PC-3 (cell line): ENCODE data around the gene LHX5. TPM values are rescaled to one million over a fixed set of nuclear protein-coding genes. Genes with fewer than 3 reads are reported as not detected.

Experiments
- ATAC-seq: fragments of 200-7000 bp; cut with Tn5 transposase; 2 replicates; pipeline ENCODE4 v1.9.1; 2020; ENCODE audit warnings: mild to moderate bottlenecking, moderate library complexity
- BruUV-seq: library from RNA; stranded (reverse); fragments of 400-500 nt; replicated peaks from 2 replicates; lab custom pipeline; 2021; lab: Mats Ljungman, UMichigan
- CTCF ChIA-PET: fragments of 300-600 bp; sonication (Branson Sonifier 250); formaldehyde crosslinking; loops from one replicate; lab custom pipeline; 2022; ENCODE audit warnings: antibody characterized with exemption; lab: Charles Lee
- POLR2A ChIA-PET: fragments of 300-600 bp; sonication (Branson Sonifier 250); formaldehyde crosslinking; loops from one replicate; lab custom pipeline; 2022; ENCODE audit warnings: antibody characterized with exemption; ENCODE audit not compliant: unreplicated experiment; lab: Charles Lee
- DNase-seq: peaks from one replicate; pipeline ENCODE4 v3.0.0-alpha.2; 2015
- H2AFZ ChIP-seq: fragments of 300-600 bp; sonication (generic); 2 replicates; pipeline ENCODE4 v1.6.0; 2016; ENCODE audit warnings: antibody characterized with exemption, low read length
- H3F3A ChIP-seq: fragments of 300-600 bp; sonication (generic); one replicate; pipeline ENCODE4 v1.6.0; 2017; ENCODE audit warnings: antibody characterized with exemption, low read length, control low read depth, mild to moderate bottlenecking; ENCODE audit not compliant: unreplicated experiment
- H3K27ac ChIP-seq: fragments of 300-600 bp; sonication (generic); 2 replicates; pipeline ENCODE4 v1.5.1; 2016; ENCODE audit warnings: mild to moderate bottlenecking, low read length
- H3K27me3 ChIP-seq: fragments of 300-600 bp; sonication (generic); 2 replicates; pipeline ENCODE4 v1.6.1; 2016; ENCODE audit warnings: low read length, mixed read lengths
- H3K36me3 ChIP-seq: fragments of 300-600 bp; sonication (generic); 2 replicates; pipeline ENCODE4 v1.6.1; 2016; ENCODE audit warnings: low read depth, mixed run types, low read length, mixed read lengths
- H3K4me1 ChIP-seq: fragments of 300-600 bp; sonication (generic); 2 replicates; pipeline ENCODE4 v1.5.1; 2016; ENCODE audit warnings: low read length; ENCODE audit not compliant: insufficient read depth
- H3K4me2 ChIP-seq: fragments of 300-600 bp; sonication (generic); 2 replicates; pipeline ENCODE4 v1.6.0; 2016; ENCODE audit warnings: low read length
- H3K4me3 ChIP-seq: fragments of 300-600 bp; sonication (generic); 2 replicates; pipeline ENCODE4 v1.5.1; 2016; ENCODE audit warnings: mild to moderate bottlenecking, low read length, mixed read lengths
- H3K79me2 ChIP-seq: fragments of 300-600 bp; sonication (generic); 2 replicates; pipeline ENCODE4 v1.6.1; 2017; ENCODE audit warnings: low read length, mixed read lengths
- H3K9ac ChIP-seq: fragments of 300-600 bp; sonication (generic); 2 replicates; pipeline ENCODE4 v1.6.0; 2016; ENCODE audit warnings: mild to moderate bottlenecking, low read length
- H3K9me2 ChIP-seq: fragments of 300-600 bp; sonication (generic); replicated peaks from 2 replicates; pipeline ENCODE4 v1.6.1; 2016; ENCODE audit warnings: mixed run types, low read length, mixed read lengths
- H3K9me3 ChIP-seq: fragments of 300-600 bp; sonication (generic); 2 replicates; pipeline ENCODE4 v1.6.1; 2016; ENCODE audit warnings: low read length, mixed read lengths
- H4K20me1 ChIP-seq: fragments of 300-600 bp; sonication (generic); 2 replicates; pipeline ENCODE4 v1.6.1; 2016; ENCODE audit warnings: low read length, mixed read lengths
- EZH2 ChIP-seq: fragments of 300-600 bp; sonication (generic); IDR thresholded peaks from one replicate; pipeline ENCODE4 v1.6.1; 2017; ENCODE audit warnings: antibody characterized with exemption, mild to moderate bottlenecking, low read length; ENCODE audit not compliant: unreplicated experiment
- EZH2phosphoT487 ChIP-seq: fragments of 300-600 bp; sonication (generic); IDR thresholded peaks from 2 replicates; pipeline ENCODE4 v1.6.1; 2018; ENCODE audit warnings: mild to moderate bottlenecking, antibody characterized with exemption, low read length, borderline replicate concordance
- intact Hi-C: fragments of 100-400 bp; cut with micrococcal nuclease; formaldehyde crosslinking; loops from 2 replicates; pipeline ENCODE4 v1.9.0; 2023
- total RNA-seq: library from RNA; depleted of rRNA; stranded (reverse); fragments of >200 nt; gene quantifications from 2 replicates; pipeline ENCODE4 v1.2.3, GENCODE V29; 2014
- TF ChIP-seq, protein P1 (sequence below): fragments of 300-600 bp; sonication (generic); conservative IDR thresholded peaks from 2 replicates; pipeline ENCODE4 v1.5.1; 2017; ENCODE audit warnings: antibody characterized with exemption, low read depth, mild to moderate bottlenecking, low read length

The LHX5 gene
- total RNA-seq, 1 experiment from 2014 or later: 0.26 TPM

DNA sequence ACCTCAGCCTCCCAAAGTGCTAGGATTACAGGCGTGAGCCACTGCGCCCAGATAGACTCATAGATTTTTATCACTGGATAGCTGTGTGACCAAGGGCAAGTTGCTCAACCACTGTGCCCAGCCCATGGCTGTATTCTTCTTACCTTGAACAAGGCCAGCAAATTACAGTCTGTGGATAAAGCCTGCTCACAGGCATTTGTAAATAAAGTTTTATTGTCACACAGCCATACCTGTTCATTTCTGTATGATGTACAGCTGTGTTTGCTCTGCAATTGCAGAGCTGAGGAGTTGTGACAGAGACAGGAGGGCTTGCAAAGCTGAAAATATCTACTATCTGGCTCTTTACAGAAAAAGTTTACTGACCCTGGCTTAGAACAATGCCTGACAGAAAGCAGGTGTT, 35.2 kb upstream of the LHX5 start:
- POLR2A ChIA-PET: no interaction called here
- H3K9ac ChIP-seq: no peak overlapping the region
- H3K27me3 ChIP-seq: peaks cover 41% of the 10 kb centered on the region
- H3F3A ChIP-seq: no peaks in the 10 kb centered on the region
- H3K36me3 ChIP-seq: no peaks in the 10 kb centered on the region
- H2AFZ ChIP-seq: no peak overlapping the region
- no peaks in the 10 kb centered on the region for H3K9me2 ChIP-seq
- no peak overlapping the region for H3K27ac ChIP-seq
- TF ChIP-seq, protein P1, sequence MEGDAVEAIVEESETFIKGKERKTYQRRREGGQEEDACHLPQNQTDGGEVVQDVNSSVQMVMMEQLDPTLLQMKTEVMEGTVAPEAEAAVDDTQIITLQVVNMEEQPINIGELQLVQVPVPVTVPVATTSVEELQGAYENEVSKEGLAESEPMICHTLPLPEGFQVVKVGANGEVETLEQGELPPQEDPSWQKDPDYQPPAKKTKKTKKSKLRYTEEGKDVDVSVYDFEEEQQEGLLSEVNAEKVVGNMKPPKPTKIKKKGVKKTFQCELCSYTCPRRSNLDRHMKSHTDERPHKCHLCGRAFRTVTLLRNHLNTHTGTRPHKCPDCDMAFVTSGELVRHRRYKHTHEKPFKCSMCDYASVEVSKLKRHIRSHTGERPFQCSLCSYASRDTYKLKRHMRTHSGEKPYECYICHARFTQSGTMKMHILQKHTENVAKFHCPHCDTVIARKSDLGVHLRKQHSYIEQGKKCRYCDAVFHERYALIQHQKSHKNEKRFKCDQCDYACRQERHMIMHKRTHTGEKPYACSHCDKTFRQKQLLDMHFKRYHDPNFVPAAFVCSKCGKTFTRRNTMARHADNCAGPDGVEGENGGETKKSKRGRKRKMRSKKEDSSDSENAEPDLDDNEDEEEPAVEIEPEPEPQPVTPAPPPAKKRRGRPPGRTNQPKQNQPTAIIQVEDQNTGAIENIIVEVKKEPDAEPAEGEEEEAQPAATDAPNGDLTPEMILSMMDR: no peak
- no peaks in the 10 kb centered on the region for H3K79me2 ChIP-seq
- no peak overlapping the region for H3K4me2 ChIP-seq
- H3K4me3 ChIP-seq: no peak overlapping the region
- DNase-seq (peak; percentile 37), ATAC-seq (no peak)
- H4K20me1 ChIP-seq: no peaks in the 10 kb centered on the region
- intact Hi-C loops: no loop called here
- no peaks in the 10 kb centered on the region for H3K9me3 ChIP-seq
- no peaks in the 10 kb centered on the region for H3K4me1 ChIP-seq
- CTCF ChIA-PET: no interaction called here
- BruUV-seq: no TSS peak

DNA sequence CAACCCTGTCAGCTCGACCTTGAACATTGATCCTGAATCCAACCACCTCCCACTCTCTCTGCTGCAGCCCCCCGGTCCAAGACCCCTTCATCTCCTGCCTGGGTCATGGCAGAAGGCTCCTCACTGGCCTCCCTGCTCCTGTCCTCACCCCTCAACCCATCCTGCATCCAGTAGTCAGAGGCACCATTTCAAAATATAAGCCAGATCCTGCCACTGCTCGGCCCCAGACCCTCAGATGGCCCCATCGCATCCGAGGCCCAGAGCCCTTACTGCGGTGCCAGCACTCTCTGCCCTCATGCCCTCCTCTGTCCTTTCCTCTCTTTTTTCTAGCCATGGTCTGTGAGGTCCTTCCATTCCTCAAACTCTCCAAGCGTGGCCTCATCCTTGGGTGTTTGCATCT, 34.3 kb upstream of the LHX5 start:
- H3K9ac ChIP-seq: no peak overlapping the region
- no peak overlapping the region for H3K4me3 ChIP-seq
- no peaks in the 10 kb centered on the region for H3K9me3 ChIP-seq
- no peaks in the 10 kb centered on the region for H3K36me3 ChIP-seq
- ChIA-PET POLR2A (no interaction called here), CTCF (no interaction called here)
- peaks cover 44% of the 10 kb centered on the region for H3K27me3 ChIP-seq
- H2AFZ ChIP-seq: no peak overlapping the region
- no peak overlapping the region for H3K4me2 ChIP-seq
- no peaks in the 10 kb centered on the region for H3K4me1 ChIP-seq
- intact Hi-C loops: no loop called here
- H3F3A ChIP-seq: no peaks in the 10 kb centered on the region
- DNase-seq (no peak), ATAC-seq (no peak)
- BruUV-seq: no TSS peak
- no peaks in the 10 kb centered on the region for H3K9me2 ChIP-seq
- no peak overlapping the region for H3K27ac ChIP-seq
- no peaks in the 10 kb centered on the region for H4K20me1 ChIP-seq
- no peak for TF ChIP-seq EZH2
- TF ChIP-seq, protein P1: no peak
- TF ChIP-seq EZH2phosphoT487: no peak
- no peaks in the 10 kb centered on the region for H3K79me2 ChIP-seq

DNA sequence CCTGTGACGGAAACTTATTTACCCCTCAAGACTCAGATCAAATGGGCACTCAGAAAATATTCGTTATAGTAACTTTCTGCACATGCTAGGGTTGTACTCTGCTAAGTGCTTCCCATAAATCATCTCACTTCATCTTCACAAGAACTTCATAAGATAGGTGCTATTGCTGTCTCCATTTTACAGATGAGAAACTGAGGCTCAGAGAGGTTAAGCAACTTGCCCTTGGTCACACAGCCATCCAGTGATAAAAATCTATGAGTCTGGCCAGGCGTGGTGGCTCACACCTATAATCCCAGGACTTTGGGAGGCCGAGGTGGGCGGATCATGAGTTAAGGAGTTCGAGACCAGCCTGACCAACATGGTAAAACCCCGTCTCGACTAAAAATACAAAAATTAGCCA, 33.2 kb upstream of the LHX5 start:
- BruUV-seq: no TSS peak
- no peak overlapping the region for H3K9ac ChIP-seq
- no peak for TF ChIP-seq EZH2phosphoT487
- no peak for TF ChIP-seq EZH2
- TF ChIP-seq, protein P1: no peak
- H3K36me3 ChIP-seq: no peaks in the 10 kb centered on the region
- ATAC-seq (no peak), DNase-seq (no peak)
- H3K79me2 ChIP-seq: no peaks in the 10 kb centered on the region
- no peak overlapping the region for H2AFZ ChIP-seq
- H3K27ac ChIP-seq: no peak overlapping the region
- peaks cover 44% of the 10 kb centered on the region for H3K27me3 ChIP-seq
- H3K4me3 ChIP-seq: no peak overlapping the region
- no peaks in the 10 kb centered on the region for H4K20me1 ChIP-seq
- ChIA-PET POLR2A (no interaction called here), CTCF (no interaction called here)
- no peaks in the 10 kb centered on the region for H3F3A ChIP-seq
- no peaks in the 10 kb centered on the region for H3K9me3 ChIP-seq
- no peaks in the 10 kb centered on the region for H3K4me1 ChIP-seq
- intact Hi-C loops: no loop called here
- H3K4me2 ChIP-seq: no peak overlapping the region
- no peaks in the 10 kb centered on the region for H3K9me2 ChIP-seq
